Testis (tissue), 3 donors: ENCODE data around the gene CENPP. TPM values are rescaled to one million over a fixed set of nuclear protein-coding genes. Genes with fewer than 3 reads are reported as not detected.

Experiments used
- DNase-seq: peaks from one replicate; pipeline ENCODE4 v3.0.0-alpha.2; 2019
- H3K27ac ChIP-seq, 2 donors: fragments of 200-600 bp; sonication (generic); one replicate each; pipeline ENCODE4 v1.5.1; 2019
- H3K27me3 ChIP-seq: fragments of 200-600 bp; sonication (generic); one replicate; pipeline ENCODE4 v1.5.1; 2019
- H3K36me3 ChIP-seq: fragments of 200-600 bp; sonication (generic); one replicate; pipeline ENCODE4 v1.5.1; 2017; ENCODE audit warnings: low read depth; ENCODE audit errors: missing control alignments
- H3K4me1 ChIP-seq: fragments of 200-600 bp; sonication (generic); one replicate; pipeline ENCODE4 v1.5.1; 2019
- H3K4me3 ChIP-seq, 2 donors: fragments of 200-600 bp; sonication (generic); one replicate each; pipeline ENCODE4 v1.5.1; 2017 to 2019
- H3K9me3 ChIP-seq: fragments of 200-600 bp; sonication (generic); one replicate; pipeline ENCODE4 v1.5.1; 2017
- CTCF ChIP-seq, 3 experiments: fragments of 450-650 bp in 2 of 3; fragments of 200-600 bp in 1 of 3; sonication (generic) in 1 of 3; IDR thresholded peaks; one replicate each; pipeline ENCODE4 v1.5.1; 2016 to 2019; ENCODE audit warnings: antibody characterized with exemption in 3 of 3, mild to moderate bottlenecking in 2 of 3, moderate library complexity in 1 of 3
- POLR2A ChIP-seq: fragments of 450-650 bp; IDR thresholded peaks from one replicate; pipeline ENCODE4 v1.6.1; 2017; ENCODE audit warnings: antibody characterized with exemption, mild to moderate bottlenecking, moderate library complexity
- WGBS, 2 donors: methylation state at CpG; one replicate each; pipeline ENCODE4 v1.1.5; 2018; 5-methylcytosine and 5-hydroxymethylcytosine counted together
- intact Hi-C: fragments of 100-400 bp; cut with DNase I; formaldehyde crosslinking; loops from one replicate; pipeline ENCODE4 v1.15.1; 2023; ENCODE audit warnings: low total_unique reads
- polyA plus RNA-seq: library from polyadenylated mRNA; stranded (reverse); fragments of 350-450 nt; fragmentation: Illumina TruSeq; extraction: RNeasy Lipid Tissue Mini Kit (QIAGEN cat#74804); gene quantifications from one replicate; pipeline ENCODE4 v1.2.3, GENCODE V29; 2014; ENCODE audit warnings: low read depth, low replicate concordance; ENCODE audit not compliant: insufficient read depth
- total RNA-seq, 2 donors: library from RNA; depleted of rRNA; stranded (reverse); fragments of >200 nt; gene quantifications; one replicate each; pipeline ENCODE4 v1.2.3, GENCODE V29; 2016

The CENPP gene
- total and polyA plus RNA-seq, 3 donors from 2014 or later: 8.1 to 12.1 (median 9.6) TPM

GRCh38 chr9:92527291-92527828 is 201.6 kb downstream of the CENPP start:
- intact Hi-C loops: no loop called here
- Histone ChIP-seq H3K4me3 (no peak overlapping the region), H3K27me3 (no peaks in the 10 kb centered on the region), H3K9me3 (no peaks in the 10 kb centered on the region), H3K4me1 (peaks cover 15% of the 10 kb centered on the region), H3K36me3 (no peaks in the 10 kb centered on the region), H3K27ac (no peak overlapping the region)
- DNase-seq: no peak
- TF ChIP-seq CTCF (IDR thresholded peaks at IDR 0.05): no peak
- TF ChIP-seq POLR2A: no peak
- 91 to 95% methylated on average over 2 of the region's 2 CpGs for WGBS, 2 donors

DNA sequence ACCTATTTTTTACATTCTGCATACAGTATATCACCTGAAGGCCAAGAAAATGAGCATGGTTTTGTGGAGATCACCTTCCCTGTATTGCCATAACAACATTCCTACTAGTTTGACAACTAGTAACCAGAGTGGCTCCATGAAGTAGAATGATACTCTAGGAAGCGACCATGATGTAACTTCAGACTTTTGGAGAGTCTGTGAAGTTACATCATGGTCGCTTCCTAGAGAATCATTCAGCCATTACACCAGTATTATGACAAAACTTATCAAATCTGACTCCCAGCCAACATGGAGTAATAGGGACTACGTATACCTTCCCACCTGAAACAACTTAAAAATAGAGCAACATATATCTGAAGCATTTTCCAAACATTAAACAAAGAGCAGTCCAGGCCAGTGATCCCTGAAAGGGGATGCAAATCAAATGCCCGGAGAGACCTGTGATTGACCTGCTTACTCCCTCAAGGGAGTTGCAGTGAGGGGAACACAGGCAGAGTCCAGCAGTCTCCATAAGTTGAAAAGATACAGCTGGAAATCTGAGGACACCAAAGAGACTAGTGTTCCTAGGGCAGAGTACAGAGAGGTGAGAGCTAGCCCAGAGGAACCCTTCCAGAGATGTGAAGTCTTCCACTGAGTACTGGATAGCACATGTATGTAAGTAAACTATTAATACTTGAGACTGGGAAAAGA is 202.2 kb downstream of the CENPP start:
- Histone ChIP-seq H3K4me3 (no peak overlapping the region), H3K27me3 (no peaks in the 10 kb centered on the region), H3K36me3 (no peaks in the 10 kb centered on the region), H3K4me1 (peaks cover 13% of the 10 kb centered on the region), H3K27ac (no peak overlapping the region), H3K9me3 (no peaks in the 10 kb centered on the region)
- intact Hi-C loops: no loop called here
- 88 to 93% methylated on average over 4 of the region's 4 CpGs for WGBS, 2 donors
- TF ChIP-seq CTCF (IDR thresholded peaks at IDR 0.05) (no peak), POLR2A (no peak)
- DNase-seq: no peak

DNA sequence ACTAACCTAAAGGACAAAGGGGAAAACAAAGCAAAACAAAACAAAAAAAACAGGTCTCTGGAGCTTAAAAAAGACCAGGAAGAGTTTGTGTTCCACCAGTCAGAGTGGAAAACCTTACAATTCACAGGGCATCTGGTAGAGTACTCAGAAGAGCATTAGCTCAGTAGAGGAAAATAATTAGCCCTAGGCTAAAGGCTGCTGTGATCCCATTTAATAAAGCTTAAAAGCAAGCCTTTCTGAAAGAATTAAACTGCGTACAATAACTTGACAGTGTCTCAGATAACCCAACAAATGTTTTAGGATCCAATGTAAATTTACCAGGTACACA is 202.7 kb downstream of the CENPP start:
- Histone ChIP-seq H3K4me1 (peaks cover 8% of the 10 kb centered on the region), H3K27ac (no peak overlapping the region), H3K27me3 (no peaks in the 10 kb centered on the region), H3K36me3 (no peaks in the 10 kb centered on the region), H3K4me3 (no peak overlapping the region), H3K9me3 (no peaks in the 10 kb centered on the region)
- DNase-seq: no peak
- intact Hi-C loops: no loop called here
- no peak for TF ChIP-seq POLR2A
- no peak for TF ChIP-seq CTCF (IDR thresholded peaks at IDR 0.05)
- 83 to 95% methylated on average over 1 of the region's 1 CpG for whole genome bisulfite sequencing, 2 donors

- 96 to 97% methylated on average over 3 of the region's 3 CpGs for WGBS, 2 donors
- intact Hi-C loops: no loop called here
- H3K36me3 ChIP-seq: no peaks in the 10 kb centered on the region
- no peaks in the 10 kb centered on the region for H3K9me3 ChIP-seq
- no peak overlapping the region for H3K27ac ChIP-seq
- peaks cover 2% of the 10 kb centered on the region for H3K4me1 ChIP-seq
- TF ChIP-seq CTCF (IDR thresholded peaks at IDR 0.05) (no peak), POLR2A (no peak)
- no peaks in the 10 kb centered on the region for H3K27me3 ChIP-seq
- no peak overlapping the region for H3K4me3 ChIP-seq
- no peak for DNase-seq
Measured at GRCh38 chr9:92529124-92529523, 203.4 kb downstream of the CENPP start.

DNA sequence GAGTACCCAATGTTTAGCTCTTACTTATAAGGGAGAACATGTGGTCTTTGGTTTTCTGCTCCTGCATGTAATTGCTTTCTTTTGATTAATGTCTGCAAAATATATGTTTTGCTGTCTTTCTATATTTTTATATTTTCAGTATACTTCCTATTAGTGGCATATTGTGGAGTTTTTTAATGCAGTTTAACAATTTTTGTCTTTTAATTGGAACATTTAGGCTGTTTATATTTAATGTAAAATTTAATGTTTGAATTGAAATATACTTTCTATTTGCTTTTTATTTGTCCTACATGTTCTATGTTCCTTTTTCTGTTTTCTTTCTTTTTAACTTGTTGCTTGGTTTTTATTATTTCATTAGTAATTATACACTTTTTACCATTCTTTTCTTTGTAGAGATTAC is 205.1 kb downstream of the CENPP start:
- TF ChIP-seq CTCF (IDR thresholded peaks at IDR 0.05): no peak
- no peak for TF ChIP-seq POLR2A
- no peak overlapping the region for H3K27ac ChIP-seq
- DNase-seq: no peak
- no peaks in the 10 kb centered on the region for H3K27me3 ChIP-seq
- H3K4me1 ChIP-seq: no peaks in the 10 kb centered on the region
- H3K36me3 ChIP-seq: no peaks in the 10 kb centered on the region
- H3K9me3 ChIP-seq: no peaks in the 10 kb centered on the region
- intact Hi-C loops: no loop called here
- H3K4me3 ChIP-seq: no peak overlapping the region
